Liver (tissue), 3 donors: ENCODE data around the gene GPR180.

Source experiments
- GABPA ChIP-seq, 2 donors: IDR thresholded peaks in 1 of 2; conservative IDR thresholded peaks in 1 of 2; 2 replicates each; pipeline ENCODE4 v1.6.1; 2016; ENCODE audit warnings: antibody characterized with exemption in 2 of 2, mild to moderate bottlenecking in 1 of 2, moderate library complexity in 1 of 2
- JUND ChIP-seq, 2 donors: IDR thresholded peaks; 2 replicates each; pipeline ENCODE4 v1.6.1; 2016; ENCODE audit warnings: antibody characterized with exemption in 2 of 2
- MAX ChIP-seq: IDR thresholded peaks from 2 replicates; pipeline ENCODE4 v1.6.1; 2016; ENCODE audit warnings: antibody characterized with exemption
- NR2F2 ChIP-seq: IDR thresholded peaks from 2 replicates; pipeline ENCODE4 v1.6.1; 2016; ENCODE audit warnings: antibody characterized with exemption
- RAD21 ChIP-seq, 2 donors: IDR thresholded peaks; 2 replicates each; pipeline ENCODE4 v1.6.1; 2016; ENCODE audit warnings: antibody characterized with exemption in 2 of 2, mild to moderate bottlenecking in 2 of 2
- RXRA ChIP-seq, 2 donors: IDR thresholded peaks; 2 replicates each; pipeline ENCODE4 v1.6.1; 2017 to 2018; ENCODE audit warnings: antibody characterized with exemption in 2 of 2, mild to moderate bottlenecking in 1 of 2
- SP1 ChIP-seq: IDR thresholded peaks from 2 replicates; pipeline ENCODE4 v1.6.1; 2018; ENCODE audit warnings: antibody characterized with exemption, mild to moderate bottlenecking
- TAF1 ChIP-seq: conservative IDR thresholded peaks from 2 replicates; pipeline ENCODE4 v1.6.1; 2016; ENCODE audit warnings: antibody characterized with exemption, mild to moderate bottlenecking
- YY1 ChIP-seq: IDR thresholded peaks from 2 replicates; pipeline ENCODE4 v1.6.1; 2016; ENCODE audit warnings: antibody characterized with exemption, mild to moderate bottlenecking
- ZBTB33 ChIP-seq: IDR thresholded peaks from 2 replicates; pipeline ENCODE4 v1.6.1; 2016; ENCODE audit warnings: antibody characterized with exemption
- TF ChIP-seq, protein P1 (sequence below): fragments of 150-350 bp; IDR thresholded peaks from 2 replicates; pipeline ENCODE4 v1.5.1; 2017; ENCODE audit warnings: improper control_type of control experiment, low read depth, low read length; ENCODE audit not compliant: missing input control
- TF ChIP-seq, protein P2 (sequence below): IDR thresholded peaks from 2 replicates; pipeline ENCODE4 v1.6.1; 2016; ENCODE audit warnings: antibody characterized with exemption, mild to moderate bottlenecking
- donor health status: healthy.
- donor health status: healthy.

DNA sequence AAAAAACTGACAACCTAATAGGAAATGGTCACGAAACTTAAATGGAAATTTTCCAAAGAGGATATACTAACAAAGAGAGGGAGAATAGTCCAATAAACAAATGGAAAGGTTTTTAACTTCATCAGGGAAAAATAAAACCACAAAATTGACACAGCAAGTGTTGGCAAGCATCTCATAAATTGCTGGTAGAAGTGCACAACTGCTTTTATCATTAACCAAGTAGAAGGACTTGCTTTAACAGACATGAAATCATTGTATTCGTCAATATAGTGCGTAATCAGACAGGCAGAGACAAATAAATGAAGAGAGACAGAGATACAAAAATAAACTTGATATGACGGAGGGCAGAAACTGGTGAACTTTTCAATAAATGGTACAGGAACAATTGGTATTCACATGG lies 13.1 kb upstream of the GPR180 start:
- TF ChIP-seq TAF1 (no peak), RXRA (IDR thresholded peaks at IDR 0.05) (peak; percentile 22 to 34), RAD21 (IDR thresholded peaks at IDR 0.05) (no peak), SP1 (peak; percentile 54), GABPA (IDR thresholded peaks at IDR 0.05 in 1 of 2, conservative IDR thresholded peaks at IDR 0.05 in 1 of 2) (no peak), NR2F2 (no peak), YY1 (peak; percentile 46), ZBTB33 (peak; percentile 16), JUND (IDR thresholded peaks at IDR 0.05) (peak in 1 of 2 donors; percentile 25), MAX (no peak)
- TF ChIP-seq, protein P1, sequence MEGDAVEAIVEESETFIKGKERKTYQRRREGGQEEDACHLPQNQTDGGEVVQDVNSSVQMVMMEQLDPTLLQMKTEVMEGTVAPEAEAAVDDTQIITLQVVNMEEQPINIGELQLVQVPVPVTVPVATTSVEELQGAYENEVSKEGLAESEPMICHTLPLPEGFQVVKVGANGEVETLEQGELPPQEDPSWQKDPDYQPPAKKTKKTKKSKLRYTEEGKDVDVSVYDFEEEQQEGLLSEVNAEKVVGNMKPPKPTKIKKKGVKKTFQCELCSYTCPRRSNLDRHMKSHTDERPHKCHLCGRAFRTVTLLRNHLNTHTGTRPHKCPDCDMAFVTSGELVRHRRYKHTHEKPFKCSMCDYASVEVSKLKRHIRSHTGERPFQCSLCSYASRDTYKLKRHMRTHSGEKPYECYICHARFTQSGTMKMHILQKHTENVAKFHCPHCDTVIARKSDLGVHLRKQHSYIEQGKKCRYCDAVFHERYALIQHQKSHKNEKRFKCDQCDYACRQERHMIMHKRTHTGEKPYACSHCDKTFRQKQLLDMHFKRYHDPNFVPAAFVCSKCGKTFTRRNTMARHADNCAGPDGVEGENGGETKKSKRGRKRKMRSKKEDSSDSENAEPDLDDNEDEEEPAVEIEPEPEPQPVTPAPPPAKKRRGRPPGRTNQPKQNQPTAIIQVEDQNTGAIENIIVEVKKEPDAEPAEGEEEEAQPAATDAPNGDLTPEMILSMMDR = no peak
- TF ChIP-seq, protein P2, sequence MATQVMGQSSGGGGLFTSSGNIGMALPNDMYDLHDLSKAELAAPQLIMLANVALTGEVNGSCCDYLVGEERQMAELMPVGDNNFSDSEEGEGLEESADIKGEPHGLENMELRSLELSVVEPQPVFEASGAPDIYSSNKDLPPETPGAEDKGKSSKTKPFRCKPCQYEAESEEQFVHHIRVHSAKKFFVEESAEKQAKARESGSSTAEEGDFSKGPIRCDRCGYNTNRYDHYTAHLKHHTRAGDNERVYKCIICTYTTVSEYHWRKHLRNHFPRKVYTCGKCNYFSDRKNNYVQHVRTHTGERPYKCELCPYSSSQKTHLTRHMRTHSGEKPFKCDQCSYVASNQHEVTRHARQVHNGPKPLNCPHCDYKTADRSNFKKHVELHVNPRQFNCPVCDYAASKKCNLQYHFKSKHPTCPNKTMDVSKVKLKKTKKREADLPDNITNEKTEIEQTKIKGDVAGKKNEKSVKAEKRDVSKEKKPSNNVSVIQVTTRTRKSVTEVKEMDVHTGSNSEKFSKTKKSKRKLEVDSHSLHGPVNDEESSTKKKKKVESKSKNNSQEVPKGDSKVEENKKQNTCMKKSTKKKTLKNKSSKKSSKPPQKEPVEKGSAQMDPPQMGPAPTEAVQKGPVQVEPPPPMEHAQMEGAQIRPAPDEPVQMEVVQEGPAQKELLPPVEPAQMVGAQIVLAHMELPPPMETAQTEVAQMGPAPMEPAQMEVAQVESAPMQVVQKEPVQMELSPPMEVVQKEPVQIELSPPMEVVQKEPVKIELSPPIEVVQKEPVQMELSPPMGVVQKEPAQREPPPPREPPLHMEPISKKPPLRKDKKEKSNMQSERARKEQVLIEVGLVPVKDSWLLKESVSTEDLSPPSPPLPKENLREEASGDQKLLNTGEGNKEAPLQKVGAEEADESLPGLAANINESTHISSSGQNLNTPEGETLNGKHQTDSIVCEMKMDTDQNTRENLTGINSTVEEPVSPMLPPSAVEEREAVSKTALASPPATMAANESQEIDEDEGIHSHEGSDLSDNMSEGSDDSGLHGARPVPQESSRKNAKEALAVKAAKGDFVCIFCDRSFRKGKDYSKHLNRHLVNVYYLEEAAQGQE = peak; percentile 16
